ENCODE results near the gene SHC3.

Gene SHC3

GRCh38 chr9:89114741-89115140 lies 63.9 kb downstream of the SHC3 start:
- no peak for DNase-seq (ENCODE audit: low read depth)
- no peak for TF ChIP-seq CTCF (IDR thresholded peaks at IDR 0.05; ENCODE audit: control insufficient read depth, extremely low read depth, insufficient read depth)
- H3K4me3 ChIP-seq (ENCODE audit: low read depth, low read length) = no peak overlapping the region

- TF ChIP-seq CTCF (IDR thresholded peaks at IDR 0.05; ENCODE audit: control insufficient read depth, extremely low read depth, insufficient read depth) = no peak
- no peak overlapping the region for H3K4me3 ChIP-seq (ENCODE audit: low read depth, low read length)
- no peak for DNase-seq (ENCODE audit: low read depth)
Observed at GRCh38 chr9:89113851-89114250, 64.8 kb downstream of the SHC3 start.

GRCh38 chr9:89112243-89112642 lies 66.4 kb downstream of the SHC3 start:
- no peak for TF ChIP-seq CTCF (IDR thresholded peaks at IDR 0.05; ENCODE audit: control insufficient read depth, extremely low read depth, insufficient read depth)

GRCh38 chr9:89109666-89110065 lies 69.0 kb downstream of the SHC3 start:
- no peak for TF ChIP-seq CTCF (IDR thresholded peaks at IDR 0.05; ENCODE audit: control insufficient read depth, extremely low read depth, insufficient read depth)
- DNase-seq (ENCODE audit: low read depth) = no peak

More at GRCh38 chr9:89112243-89112642, 66.4 kb downstream of the SHC3 start:
- DNase-seq (ENCODE audit: low read depth) = no peak
- H3K4me3 ChIP-seq (ENCODE audit: low read depth, low read length) = no peak overlapping the region

GRCh38 chr9:89107406-89107805 lies 71.2 kb downstream of the SHC3 start:
- no peak overlapping the region for H3K4me3 ChIP-seq (ENCODE audit: low read depth, low read length)
- DNase-seq (ENCODE audit: low read depth) = no peak
- TF ChIP-seq CTCF (IDR thresholded peaks at IDR 0.05; ENCODE audit: control insufficient read depth, extremely low read depth, insufficient read depth) = no peak

More at GRCh38 chr9:89109666-89110065, 69.0 kb downstream of the SHC3 start:
- no peak overlapping the region for H3K4me3 ChIP-seq (ENCODE audit: low read depth, low read length)

- H3K4me3 ChIP-seq (ENCODE audit: low read depth, low read length) = no peak overlapping the region
- TF ChIP-seq CTCF (IDR thresholded peaks at IDR 0.05; ENCODE audit: control insufficient read depth, extremely low read depth, insufficient read depth) = no peak
- DNase-seq (ENCODE audit: low read depth) = no peak
Observed at GRCh38 chr9:89106224-89106851, 72.3 kb downstream of the SHC3 start.

GRCh38 chr9:89104821-89105220 lies 73.8 kb downstream of the SHC3 start:
- no peak for TF ChIP-seq CTCF (IDR thresholded peaks at IDR 0.05; ENCODE audit: control insufficient read depth, extremely low read depth, insufficient read depth)

More at GRCh38 chr9:89104821-89105220, 73.8 kb downstream of the SHC3 start:
- H3K4me3 ChIP-seq (ENCODE audit: low read depth, low read length) = no peak overlapping the region
- DNase-seq (ENCODE audit: low read depth) = no peak

All from LNCaP clone FGC (cell line).